HEK293 (cell line): ENCODE results near the gene SLC46A1.

Experiments used
- CTCF ChIA-PET: fragments of 350-600 bp; formaldehyde crosslinking; extraction: SDS; loops from one replicate; lab custom pipeline; 2021; ENCODE audit warnings: antibody characterized with exemption; lab: Yijun Ruan, JAX
- POLR2A ChIA-PET: fragments of 300-600 bp; formaldehyde crosslinking; extraction: SDS; loops from one replicate; lab custom pipeline; 2020; ENCODE audit warnings: antibody characterized with exemption, inconsistent platforms; lab: Yijun Ruan, JAX
- H3K27ac ChIP-seq: fragments of 200-500 bp; sonication (Bioruptor generic); 2 replicates; pipeline ENCODE4 v1.5.1; 2014; ENCODE audit warnings: low read depth, low read length, control low read depth, inconsistent platforms; ENCODE audit errors: extremely low read depth
- H3K36me3 ChIP-seq, 2 experiments: fragments of 200-500 bp in 1 of 2; sonication (Bioruptor generic) in 1 of 2; 1 replicate in 1 of 2; 2 replicates in 1 of 2; pipeline ENCODE4 v1.5.1; 2014 to 2017; ENCODE audit warnings: inconsistent platforms in 2 of 2, low read length in 2 of 2; ENCODE audit not compliant: control insufficient read depth in 2 of 2, insufficient read depth in 1 of 2
- H3K4me1 ChIP-seq: fragments of 200-500 bp; sonication (Bioruptor generic); 2 replicates; pipeline ENCODE4 v1.5.1; 2014; ENCODE audit warnings: mild to moderate bottlenecking, low read length, inconsistent platforms; ENCODE audit not compliant: control insufficient read depth, insufficient read depth
- H3K4me3 ChIP-seq: 2 replicates; pipeline ENCODE4 v1.5.1; 2011; ENCODE audit warnings: low read depth, mild to moderate bottlenecking, control low read depth, low read length, moderate library complexity
- H3K9me3 ChIP-seq: fragments of 200-500 bp; sonication (Bioruptor generic); 2 replicates; pipeline ENCODE4 v1.5.1; 2014; ENCODE audit warnings: low read depth, low read length, inconsistent platforms; ENCODE audit not compliant: control insufficient read depth, insufficient read depth
- KLF17 ChIP-seq: fragments of 450-650 bp; formaldehyde crosslinking; IDR thresholded peaks from 2 replicates; pipeline ENCODE4 v1.5.1; 2016; ENCODE audit warnings: missing biosample characterization, missing genetic modification characterization
- KLF7 ChIP-seq: fragments of 450-650 bp; formaldehyde crosslinking; IDR thresholded peaks from 2 replicates; pipeline ENCODE4 v1.5.1; 2016; ENCODE audit warnings: missing biosample characterization, missing genetic modification characterization, borderline replicate concordance
- MZF1 ChIP-seq: fragments of 450-650 bp; formaldehyde crosslinking; IDR thresholded peaks from 2 replicates; pipeline ENCODE4 v1.5.1; 2017; ENCODE audit warnings: missing biosample characterization, missing genetic modification characterization, borderline replicate concordance
- SALL2 ChIP-seq: fragments of 450-650 bp; formaldehyde crosslinking; IDR thresholded peaks from 2 replicates; pipeline ENCODE4 v1.5.0; 2017; ENCODE audit warnings: missing biosample characterization, mild to moderate bottlenecking, missing genetic modification characterization, borderline replicate concordance
- ZNF121 ChIP-seq: fragments of 450-650 bp; formaldehyde crosslinking; IDR thresholded peaks from 2 replicates; pipeline ENCODE4 v1.5.1; 2016; ENCODE audit warnings: missing biosample characterization, missing genetic modification characterization
- ZNF202 ChIP-seq: fragments of 450-650 bp; formaldehyde crosslinking; IDR thresholded peaks from 2 replicates; pipeline ENCODE4 v1.5.1; 2016; ENCODE audit warnings: missing biosample characterization, missing genetic modification characterization, borderline replicate concordance
- ZNF513 ChIP-seq: fragments of 450-650 bp; IDR thresholded peaks from 2 replicates; pipeline ENCODE4 v1.5.1; 2018; ENCODE audit warnings: missing biosample characterization, missing genetic modification characterization
- ZNF529 ChIP-seq: fragments of 450-650 bp; formaldehyde crosslinking; IDR thresholded peaks from 2 replicates; pipeline ENCODE4 v1.5.1; 2017; ENCODE audit warnings: missing genetic modification characterization, missing biosample characterization; ENCODE audit not compliant: insufficient replicate concordance
- ZNF571 ChIP-seq: fragments of 450-650 bp; formaldehyde crosslinking; IDR thresholded peaks from 2 replicates; pipeline ENCODE4 v1.5.0; 2017; ENCODE audit warnings: missing biosample characterization, missing genetic modification characterization
- ZNF585B ChIP-seq: fragments of 450-650 bp; formaldehyde crosslinking; IDR thresholded peaks from 2 replicates; pipeline ENCODE4 v1.5.1; 2016; ENCODE audit warnings: missing biosample characterization, missing genetic modification characterization
- ZNF596 ChIP-seq: fragments of 450-650 bp; IDR thresholded peaks from 2 replicates; pipeline ENCODE4 v1.5.0; 2018; ENCODE audit warnings: missing biosample characterization, mild to moderate bottlenecking, missing genetic modification characterization, moderate library complexity
- TF ChIP-seq, protein P1 (sequence below): fragments of 450-650 bp; formaldehyde crosslinking; IDR thresholded peaks from 2 replicates; pipeline ENCODE4 v1.5.1; 2016; ENCODE audit warnings: missing biosample characterization, missing genetic modification characterization
- TF ChIP-seq, protein P2 (sequence below): fragments of 450-650 bp; formaldehyde crosslinking; IDR thresholded peaks from 2 replicates; pipeline ENCODE4 v1.5.1; 2016; ENCODE audit warnings: missing biosample characterization, missing genetic modification characterization
- TF ChIP-seq, protein P3 (sequence below): fragments of 450-650 bp; formaldehyde crosslinking; IDR thresholded peaks from 2 replicates; pipeline ENCODE4 v1.5.1; 2016; ENCODE audit warnings: missing biosample characterization, missing genetic modification characterization
- TF ChIP-seq, protein P4 (sequence below): fragments of 450-650 bp; IDR thresholded peaks from 2 replicates; pipeline ENCODE4 v1.5.1; 2018; ENCODE audit warnings: missing biosample characterization, mild to moderate bottlenecking, missing genetic modification characterization

The SLC46A1 gene

DNA sequence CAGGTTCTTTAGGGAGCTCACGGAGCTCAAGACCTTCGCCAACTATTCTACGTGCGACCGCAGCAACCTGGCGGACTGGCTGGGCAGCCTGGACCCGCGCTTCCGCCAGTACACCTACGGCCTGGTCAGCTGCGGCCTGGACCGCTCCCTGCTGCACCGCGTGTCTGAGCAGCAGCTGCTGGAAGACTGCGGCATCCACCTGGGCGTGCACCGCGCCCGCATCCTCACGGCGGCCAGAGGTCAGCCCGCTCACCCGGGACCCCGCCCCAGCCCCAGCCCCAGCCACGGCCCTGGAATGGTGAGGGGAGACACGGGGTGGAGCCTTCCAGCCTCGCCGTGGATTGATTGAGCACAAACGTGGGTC, 21.0 kb downstream of the SLC46A1 start:
- peaks cover 31 to 58% of the 10 kb centered on the region in 2 experiments for H3K36me3 ChIP-seq
- H3K9me3 ChIP-seq, result no peaks in the 10 kb centered on the region
- no peak overlapping the region for H3K4me3 ChIP-seq
- ChIA-PET CTCF (interaction anchor here (0.6 kb wide), 1 partner anchor 45 kb away, joined by 5 read pairs; no protein-coding TSS in a partner anchor), POLR2A (no interaction called here)
- TF ChIP-seq, protein P1, sequence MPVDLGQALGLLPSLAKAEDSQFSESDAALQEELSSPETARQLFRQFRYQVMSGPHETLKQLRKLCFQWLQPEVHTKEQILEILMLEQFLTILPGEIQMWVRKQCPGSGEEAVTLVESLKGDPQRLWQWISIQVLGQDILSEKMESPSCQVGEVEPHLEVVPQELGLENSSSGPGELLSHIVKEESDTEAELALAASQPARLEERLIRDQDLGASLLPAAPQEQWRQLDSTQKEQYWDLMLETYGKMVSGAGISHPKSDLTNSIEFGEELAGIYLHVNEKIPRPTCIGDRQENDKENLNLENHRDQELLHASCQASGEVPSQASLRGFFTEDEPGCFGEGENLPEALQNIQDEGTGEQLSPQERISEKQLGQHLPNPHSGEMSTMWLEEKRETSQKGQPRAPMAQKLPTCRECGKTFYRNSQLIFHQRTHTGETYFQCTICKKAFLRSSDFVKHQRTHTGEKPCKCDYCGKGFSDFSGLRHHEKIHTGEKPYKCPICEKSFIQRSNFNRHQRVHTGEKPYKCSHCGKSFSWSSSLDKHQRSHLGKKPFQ, result no peak
- TF ChIP-seq SALL2 (tag by site-specific recombination), result no peak
- no peak for TF ChIP-seq ZNF571 (tag by site-specific recombination)
- TF ChIP-seq, protein P2, sequence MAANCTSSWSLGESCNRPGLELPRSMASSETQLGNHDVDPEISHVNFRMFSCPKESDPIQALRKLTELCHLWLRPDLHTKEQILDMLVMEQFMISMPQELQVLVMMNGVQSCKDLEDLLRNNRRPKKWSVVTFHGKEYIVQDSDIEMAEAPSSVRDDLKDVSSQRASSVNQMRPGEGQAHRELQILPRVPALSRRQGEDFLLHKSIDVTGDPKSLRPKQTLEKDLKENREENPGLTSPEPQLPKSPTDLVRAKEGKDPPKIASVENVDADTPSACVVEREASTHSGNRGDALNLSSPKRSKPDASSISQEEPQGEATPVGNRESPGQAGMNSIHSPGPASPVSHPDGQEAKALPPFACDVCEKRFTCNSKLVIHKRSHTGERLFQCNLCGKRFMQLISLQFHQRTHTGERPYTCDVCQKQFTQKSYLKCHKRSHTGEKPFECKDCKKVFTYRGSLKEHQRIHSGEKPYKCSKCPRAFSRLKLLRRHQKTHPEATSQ (tag by site-specific recombination), result no peak
- TF ChIP-seq ZNF585B (tag by site-specific recombination), result no peak
- no peak for TF ChIP-seq ZNF202 (tag by site-specific recombination)
- no peak for TF ChIP-seq MZF1 (tag by site-specific recombination)
- no peak for TF ChIP-seq ZNF529 (tag by site-specific recombination)
- no peak for TF ChIP-seq ZNF121 (tag by site-specific recombination)
- TF ChIP-seq ZNF513 (tag by site-specific recombination), result no peak
- TF ChIP-seq, protein P3, sequence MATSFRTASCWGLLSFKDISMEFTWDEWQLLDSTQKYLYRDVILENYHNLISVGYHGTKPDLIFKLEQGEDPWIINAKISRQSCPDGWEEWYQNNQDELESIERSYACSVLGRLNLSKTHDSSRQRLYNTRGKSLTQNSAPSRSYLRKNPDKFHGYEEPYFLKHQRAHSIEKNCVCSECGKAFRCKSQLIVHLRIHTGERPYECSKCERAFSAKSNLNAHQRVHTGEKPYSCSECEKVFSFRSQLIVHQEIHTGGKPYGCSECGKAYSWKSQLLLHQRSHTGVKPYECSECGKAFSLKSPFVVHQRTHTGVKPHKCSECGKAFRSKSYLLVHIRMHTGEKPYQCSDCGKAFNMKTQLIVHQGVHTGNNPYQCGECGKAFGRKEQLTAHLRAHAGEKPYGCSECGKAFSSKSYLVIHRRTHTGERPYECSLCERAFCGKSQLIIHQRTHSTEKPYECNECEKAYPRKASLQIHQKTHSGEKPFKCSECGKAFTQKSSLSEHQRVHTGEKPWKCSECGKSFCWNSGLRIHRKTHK (tag by site-specific recombination), result no peak
- TF ChIP-seq ZNF596 (tag by site-specific recombination), result no peak
- TF ChIP-seq, protein P4, sequence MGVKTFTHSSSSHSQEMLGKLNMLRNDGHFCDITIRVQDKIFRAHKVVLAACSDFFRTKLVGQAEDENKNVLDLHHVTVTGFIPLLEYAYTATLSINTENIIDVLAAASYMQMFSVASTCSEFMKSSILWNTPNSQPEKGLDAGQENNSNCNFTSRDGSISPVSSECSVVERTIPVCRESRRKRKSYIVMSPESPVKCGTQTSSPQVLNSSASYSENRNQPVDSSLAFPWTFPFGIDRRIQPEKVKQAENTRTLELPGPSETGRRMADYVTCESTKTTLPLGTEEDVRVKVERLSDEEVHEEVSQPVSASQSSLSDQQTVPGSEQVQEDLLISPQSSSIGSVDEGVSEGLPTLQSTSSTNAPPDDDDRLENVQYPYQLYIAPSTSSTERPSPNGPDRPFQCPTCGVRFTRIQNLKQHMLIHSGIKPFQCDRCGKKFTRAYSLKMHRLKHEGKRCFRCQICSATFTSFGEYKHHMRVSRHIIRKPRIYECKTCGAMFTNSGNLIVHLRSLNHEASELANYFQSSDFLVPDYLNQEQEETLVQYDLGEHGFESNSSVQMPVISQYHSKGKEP (tag by site-specific recombination), result no peak
- H3K4me1 ChIP-seq, result peaks cover under 1% of the 10 kb centered on the region; the same call in 1 of the 2 replicates
- no peak overlapping the region for H3K27ac ChIP-seq

DNA sequence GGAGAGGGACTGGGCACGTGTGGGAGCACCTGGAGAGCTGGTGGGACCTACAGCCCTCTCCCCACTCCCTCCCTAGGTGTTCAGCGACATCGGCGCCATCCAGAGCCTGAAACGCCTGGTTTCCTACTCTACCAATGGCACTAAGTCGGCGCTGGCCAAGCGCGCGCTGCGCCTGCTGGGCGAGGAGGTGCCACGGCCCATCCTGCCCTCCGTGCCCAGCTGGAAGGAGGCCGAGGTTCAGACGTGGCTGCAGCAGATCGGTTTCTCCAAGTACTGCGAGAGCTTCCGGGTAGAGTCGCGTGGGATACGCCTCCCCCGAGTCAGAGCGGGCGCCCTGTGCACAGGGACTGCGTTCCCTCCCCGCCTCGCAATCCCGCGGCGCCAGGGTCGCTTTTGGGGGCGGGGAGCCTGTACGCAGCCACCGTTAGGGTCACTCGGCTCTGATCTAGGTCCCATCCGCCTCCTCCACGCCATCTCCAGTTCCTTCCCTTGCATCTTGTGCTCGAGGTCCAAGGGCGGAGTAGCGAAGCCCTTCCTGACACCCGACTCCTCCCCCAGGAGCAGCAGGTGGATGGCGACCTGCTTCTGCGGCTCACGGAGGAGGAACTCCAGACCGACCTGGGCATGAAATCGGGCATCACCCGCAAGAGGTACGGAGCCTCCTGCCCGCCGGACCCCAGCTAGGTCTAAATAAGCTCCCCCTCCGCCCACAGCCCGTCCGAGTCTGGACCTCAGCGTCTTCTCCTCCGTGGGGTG, 21.6 kb downstream of the SLC46A1 start:
- Histone ChIP-seq H3K27ac (no peak overlapping the region), H3K9me3 (no peaks in the 10 kb centered on the region), H3K36me3 (peaks cover 26 to 52% of the 10 kb centered on the region in 2 experiments), H3K4me3 (no peak overlapping the region), H3K4me1 (peaks cover 2% of the 10 kb centered on the region; the same call in 1 of the 2 replicates)
- no peak for TF ChIP-seq KLF7 (tag by site-specific recombination)
- TF ChIP-seq KLF17, result no peak
- POLR2A ChIA-PET, result interaction anchor here (0.6 to 0.8 kb wide), 2 partner anchors 16 to 30 kb away, joined by 3 to 4 read pairs; no protein-coding TSS in a partner anchor
- CTCF ChIA-PET, result interaction anchor here (0.6 to 1.0 kb wide), 2 partner anchors 33 to 46 kb away, joined by 3 to 5 read pairs; no protein-coding TSS in a partner anchor
